ENCODE measurements around the gene TNFSF10.
A peak's percentile ranks its signal among the peaks of the same experiment; 100 is the strongest.
"Not testable (repeated sequence)": the region's sequence is repeated elsewhere in the genome, so short reads cannot be mapped to it uniquely, and the experiment has no call there.

Gene TNFSF10

GRCh38 chr3:172515130-172515918 lies 7.9 kb downstream of the TNFSF10 start:
- Mint-ChIP-seq H3K4me3 (peak overlapping the region; percentile 68), H3K4me1 (peaks cover 94% of the 10 kb centered on the region), H3K9me3 (no peaks in the 10 kb centered on the region), H3K27ac (peak overlapping the region; percentile 69), H3K36me3 (peaks cover 87% of the 10 kb centered on the region)
- ATAC-seq (no peak), DNase-seq (ENCODE audit: low spot score in 2 of 2) (no peak)

GRCh38 chr3:172514678-172515077 lies 8.6 kb downstream of the TNFSF10 start:
- Mint-ChIP-seq H3K4me3 (peak overlapping the region; percentile 68), H3K27ac (peak overlapping the region; percentile 89), H3K4me1 (peaks cover 88% of the 10 kb centered on the region), H3K36me3 (peaks cover 90% of the 10 kb centered on the region), H3K9me3 (no peaks in the 10 kb centered on the region)
- ATAC-seq (no peak), DNase-seq (ENCODE audit: low spot score in 2 of 2) (no peak)

GRCh38 chr3:172513488-172513887 lies 9.7 kb downstream of the TNFSF10 start:
- no peak for ATAC-seq
- no peak for DNase-seq (ENCODE audit: low spot score in 2 of 2)

GRCh38 chr3:172511783-172512762 lies 11.2 kb downstream of the TNFSF10 start:
- Mint-ChIP-seq H3K27ac (peak overlapping the region; percentile 89), H3K9me3 (no peaks in the 10 kb centered on the region), H3K36me3 (peaks cover 99% of the 10 kb centered on the region), H3K4me3 (peak overlapping the region; percentile 67), H3K4me1 (peaks cover 65% of the 10 kb centered on the region)
- peak; percentile 31 to 81 for DNase-seq (ENCODE audit: low spot score in 2 of 2)
- ATAC-seq = peak; percentile 82

More at GRCh38 chr3:172513488-172513887, 9.7 kb downstream of the TNFSF10 start:
- Mint-ChIP-seq H3K4me3 (peak overlapping the region; percentile 67), H3K4me1 (peaks cover 79% of the 10 kb centered on the region), H3K27ac (peak overlapping the region; percentile 89), H3K9me3 (no peaks in the 10 kb centered on the region), H3K36me3 (peaks cover 97% of the 10 kb centered on the region)

- Mint-ChIP-seq H3K36me3 (peaks cover 76% of the 10 kb centered on the region), H3K9me3 (peaks cover 6% of the 10 kb centered on the region), H3K4me1 (peaks cover 18% of the 10 kb centered on the region), H3K27ac (peak overlapping the region; percentile 23), H3K4me3 (no peak overlapping the region)
- DNase-seq (ENCODE audit: low spot score in 2 of 2) (no peak), ATAC-seq (no peak)
Measured at GRCh38 chr3:172506094-172506493, 17.1 kb downstream of the TNFSF10 start.

GRCh38 chr3:172501540-172501939 lies 21.7 kb downstream of the TNFSF10 start:
- Mint-ChIP-seq H3K36me3 (peaks cover 30% of the 10 kb centered on the region), H3K4me3 (no peak overlapping the region), H3K9me3 (peaks cover 6% of the 10 kb centered on the region), H3K27ac (no peak overlapping the region), H3K4me1 (peaks cover 10% of the 10 kb centered on the region)
- DNase-seq (ENCODE audit: low spot score in 2 of 2) (no peak), ATAC-seq (no peak)

GRCh38 chr3:172490198-172490669 lies 33.0 kb downstream of the TNFSF10 start:
- H3K27ac Mint-ChIP-seq, H3K36me3 Mint-ChIP-seq, H3K9me3 Mint-ChIP-seq, H3K4me3 Mint-ChIP-seq: not testable (repeated sequence)
- DNase-seq (ENCODE audit: low spot score in 2 of 2) = peak; percentile 59 to 83
- H3K4me1 Mint-ChIP-seq = peaks cover 14% of the 10 kb centered on the region
- peak; percentile 70 for ATAC-seq

GRCh38 chr3:172478116-172478515 lies 45.1 kb downstream of the TNFSF10 start:
- no peak overlapping the region for H3K4me3 Mint-ChIP-seq
- peak; percentile 64 for ATAC-seq
- no peaks in the 10 kb centered on the region for H3K36me3 Mint-ChIP-seq

GRCh38 chr3:172476347-172476746 lies 46.9 kb downstream of the TNFSF10 start:
- Mint-ChIP-seq H3K36me3 (no peaks in the 10 kb centered on the region), H3K4me1 (peaks cover 15% of the 10 kb centered on the region), H3K9me3 (no peaks in the 10 kb centered on the region), H3K27ac (no peak overlapping the region), H3K4me3 (peak overlapping the region; percentile 77)
- DNase-seq (ENCODE audit: low spot score in 2 of 2) (no peak), ATAC-seq (no peak)

More at GRCh38 chr3:172478116-172478515, 45.1 kb downstream of the TNFSF10 start:
- no peak for DNase-seq (ENCODE audit: low spot score in 2 of 2)
- H3K9me3 Mint-ChIP-seq = no peaks in the 10 kb centered on the region
- peaks cover 15% of the 10 kb centered on the region for H3K4me1 Mint-ChIP-seq
- no peak overlapping the region for H3K27ac Mint-ChIP-seq

GRCh38 chr3:172475703-172476102 lies 47.5 kb downstream of the TNFSF10 start:
- H3K27ac Mint-ChIP-seq = no peak overlapping the region

GRCh38 chr3:172471903-172472302 lies 51.3 kb downstream of the TNFSF10 start:
- Mint-ChIP-seq H3K4me3 (no peak overlapping the region), H3K4me1 (peaks cover 2% of the 10 kb centered on the region), H3K36me3 (no peaks in the 10 kb centered on the region), H3K9me3 (no peaks in the 10 kb centered on the region), H3K27ac (no peak overlapping the region)
- ATAC-seq (no peak), DNase-seq (ENCODE audit: low spot score in 2 of 2) (no peak)

More at GRCh38 chr3:172475703-172476102, 47.5 kb downstream of the TNFSF10 start:
- DNase-seq (ENCODE audit: low spot score in 2 of 2) = no peak
- Mint-ChIP-seq H3K9me3 (no peaks in the 10 kb centered on the region), H3K4me1 (peaks cover 15% of the 10 kb centered on the region), H3K4me3 (no peak overlapping the region), H3K36me3 (no peaks in the 10 kb centered on the region)
- no peak for ATAC-seq

- DNase-seq (ENCODE audit: low spot score in 2 of 2) = no peak
- Mint-ChIP-seq H3K4me1 (no peaks in the 10 kb centered on the region), H3K9me3 (no peaks in the 10 kb centered on the region), H3K4me3 (no peak overlapping the region), H3K36me3 (no peaks in the 10 kb centered on the region), H3K27ac (no peak overlapping the region)
- no peak for ATAC-seq
Measured at GRCh38 chr3:172470588-172470987, 52.6 kb downstream of the TNFSF10 start.

- Mint-ChIP-seq H3K36me3 (no peaks in the 10 kb centered on the region), H3K9me3 (no peaks in the 10 kb centered on the region), H3K27ac (no peak overlapping the region), H3K4me1 (no peaks in the 10 kb centered on the region), H3K4me3 (no peak overlapping the region)
- ATAC-seq (peak; percentile 40), DNase-seq (ENCODE audit: low spot score in 2 of 2) (no peak)
Measured at GRCh38 chr3:172467170-172467824, 55.9 kb downstream of the TNFSF10 start.

GRCh38 chr3:172466553-172467130 lies 56.6 kb downstream of the TNFSF10 start:
- Mint-ChIP-seq H3K4me3 (no peak overlapping the region), H3K4me1 (no peaks in the 10 kb centered on the region), H3K27ac (no peak overlapping the region), H3K36me3 (no peaks in the 10 kb centered on the region), H3K9me3 (no peaks in the 10 kb centered on the region)
- DNase-seq (ENCODE audit: low spot score in 2 of 2) (no peak), ATAC-seq (no peak)
